H9 (cell line): ENCODE data around the gene TP53. TPM values are rescaled to one million over a fixed set of nuclear protein-coding genes. Genes with fewer than 3 reads are reported as not detected.

Experiments
- DNase-seq: peaks from one replicate; pipeline ENCODE4 v3.0.0-alpha.2; 2017
- H2AFZ ChIP-seq: one replicate; pipeline ENCODE4 v1.6.1; 2013; ENCODE audit warnings: mild to moderate bottlenecking, low read length, control low read depth, moderate library complexity
- H2AK5ac ChIP-seq: 2 replicates; pipeline ENCODE4 v1.6.1; 2013; ENCODE audit warnings: low read length, control low read depth, mixed read lengths; ENCODE audit not compliant: insufficient read length
- H2BK120ac ChIP-seq: one replicate; pipeline ENCODE4 v1.6.1; 2013; ENCODE audit warnings: low read depth, mild to moderate bottlenecking, low read length, control low read depth, inconsistent platforms; ENCODE audit not compliant: poor library complexity, severe bottlenecking
- H2BK12ac ChIP-seq: 2 replicates; pipeline ENCODE4 v1.6.1; 2013; ENCODE audit warnings: low read length, control low read depth, mixed read lengths, low read depth; ENCODE audit not compliant: insufficient read length
- H2BK15ac ChIP-seq: 2 replicates; pipeline ENCODE4 v1.6.1; 2013; ENCODE audit warnings: low read depth, low read length, control low read depth
- H2BK20ac ChIP-seq: one replicate; pipeline ENCODE4 v1.6.1; 2013; ENCODE audit warnings: low read depth, mild to moderate bottlenecking, low read length, control low read depth, inconsistent platforms; ENCODE audit not compliant: poor library complexity, severe bottlenecking
- H2BK5ac ChIP-seq: 2 replicates; pipeline ENCODE4 v1.6.1; 2013; ENCODE audit warnings: low read length, control low read depth, mixed read lengths; ENCODE audit not compliant: insufficient read length
- H3K14ac ChIP-seq: 2 replicates; pipeline ENCODE4 v1.6.1; 2013; ENCODE audit warnings: low read length, control low read depth; ENCODE audit not compliant: insufficient read depth
- H3K18ac ChIP-seq: 2 replicates; pipeline ENCODE4 v1.6.1; 2013; ENCODE audit warnings: low read depth, mild to moderate bottlenecking, mixed read lengths, low read length, control low read depth; ENCODE audit not compliant: insufficient read length
- H3K23ac ChIP-seq: 2 replicates; pipeline ENCODE4 v1.6.1; 2013; ENCODE audit warnings: low read length, control low read depth, mixed read lengths, low read depth; ENCODE audit not compliant: insufficient read length
- H3K23me2 ChIP-seq: 2 replicates; pipeline ENCODE4 v1.6.1; 2013; ENCODE audit warnings: low read depth, mild to moderate bottlenecking, mixed read lengths, low read length, control low read depth; ENCODE audit not compliant: insufficient read length, poor library complexity, severe bottlenecking
- H3K27ac ChIP-seq: 2 replicates; pipeline ENCODE4 v1.5.1; 2013; ENCODE audit warnings: low read length, control low read depth, mixed read lengths, low read depth; ENCODE audit not compliant: insufficient read length
- H3K27me3 ChIP-seq: 2 replicates; pipeline ENCODE4 v1.6.1; 2013; ENCODE audit warnings: low read length, control low read depth, inconsistent platforms; ENCODE audit not compliant: insufficient read depth
- H3K4ac ChIP-seq: 2 replicates; pipeline ENCODE4 v1.6.1; 2013; ENCODE audit warnings: low read depth, mild to moderate bottlenecking, control low read depth, inconsistent platforms, low read length, moderate library complexity
- H3K4me1 ChIP-seq: 2 replicates; pipeline ENCODE4 v1.6.1; 2013; ENCODE audit warnings: low read length, control low read depth, inconsistent platforms; ENCODE audit not compliant: insufficient read depth
- H3K4me2 ChIP-seq: 2 replicates; pipeline ENCODE4 v1.6.1; 2013; ENCODE audit warnings: low read length, control low read depth, mixed read lengths; ENCODE audit not compliant: insufficient read length, insufficient read depth
- H3K56ac ChIP-seq: 2 replicates; pipeline ENCODE4 v1.6.1; 2013; ENCODE audit warnings: low read depth, mild to moderate bottlenecking, mixed read lengths, low read length, control low read depth; ENCODE audit not compliant: insufficient read length
- H3K79me1 ChIP-seq: 2 replicates; pipeline ENCODE4 v1.6.1; 2013; ENCODE audit warnings: low read depth, mild to moderate bottlenecking, moderate library complexity, low read length, control low read depth, inconsistent platforms; ENCODE audit not compliant: insufficient read depth, poor library complexity, severe bottlenecking
- H3K79me2 ChIP-seq: 2 replicates; pipeline ENCODE4 v1.6.1; 2013; ENCODE audit warnings: low read length, control low read depth, inconsistent platforms; ENCODE audit not compliant: insufficient read depth
- H3K9ac ChIP-seq: 2 replicates; pipeline ENCODE4 v1.6.1; 2013; ENCODE audit warnings: low read length, control low read depth, mixed read lengths; ENCODE audit not compliant: insufficient read length; ENCODE audit errors: extremely low read depth
- H3K9me3 ChIP-seq: one replicate; pipeline ENCODE4 v1.6.1; 2013; ENCODE audit warnings: low read depth, low read length, inconsistent platforms; ENCODE audit not compliant: control insufficient read depth
- H3T11ph ChIP-seq: one replicate; pipeline ENCODE4 v1.6.1; 2013; ENCODE audit warnings: mild to moderate bottlenecking, low read length, control low read depth, inconsistent platforms
- H4K20me1 ChIP-seq: one replicate; pipeline ENCODE4 v1.6.1; 2013; ENCODE audit not compliant: control insufficient read depth, insufficient read length, insufficient read depth
- H4K5ac ChIP-seq: 2 replicates; pipeline ENCODE4 v1.6.1; 2013; ENCODE audit warnings: low read depth, mild to moderate bottlenecking, mixed read lengths, low read length, control low read depth; ENCODE audit not compliant: insufficient read length
- H4K8ac ChIP-seq: replicated peaks from 2 replicates; pipeline ENCODE4 v1.6.1; 2013; ENCODE audit warnings: low read length, control low read depth, mixed read lengths, low read depth; ENCODE audit not compliant: insufficient read length
- H4K91ac ChIP-seq: 2 replicates; pipeline ENCODE4 v1.6.1; 2013; ENCODE audit warnings: low read depth, mild to moderate bottlenecking, moderate library complexity, mixed read lengths, low read length, control low read depth; ENCODE audit not compliant: insufficient read length
- H3K27ac Mint-ChIP-seq, 3 experiments: 2 replicates in 2 of 3; 3 replicates in 1 of 3; pipeline ENCODE4 v1.8.0; 2020 to 2021; ENCODE audit warnings: mixed read lengths in 3 of 3, mild to moderate bottlenecking in 1 of 3, moderate library complexity in 1 of 3
- H3K27me3 Mint-ChIP-seq: 2 replicates; pipeline ENCODE4 v1.8.0; 2021; ENCODE audit warnings: low read depth, mild to moderate bottlenecking, moderate library complexity, mixed read lengths
- H3K36me3 Mint-ChIP-seq, 3 experiments: 2 replicates in 2 of 3; 3 replicates in 1 of 3; pipeline ENCODE4 v1.8.0; 2020 to 2021; ENCODE audit warnings: low read depth in 3 of 3, mixed read lengths in 3 of 3; ENCODE audit not compliant: insufficient read depth in 1 of 3
- H3K4me1 Mint-ChIP-seq, 2 experiments: 2 replicates each; pipeline ENCODE4 v1.8.0; 2020; ENCODE audit warnings: mixed read lengths in 2 of 2
- H3K4me3 Mint-ChIP-seq, 2 experiments: 2 replicates in 1 of 2; 3 replicates in 1 of 2; pipeline ENCODE4 v1.8.0; 2020 to 2021; ENCODE audit warnings: mild to moderate bottlenecking in 2 of 2, mixed read lengths in 2 of 2, moderate library complexity in 1 of 2
- H3K9me3 Mint-ChIP-seq, 2 experiments: 2 replicates in 1 of 2; 3 replicates in 1 of 2; pipeline ENCODE4 v1.8.0; 2020; ENCODE audit warnings: mild to moderate bottlenecking in 2 of 2, mixed read lengths in 2 of 2, moderate library complexity in 1 of 2
- WGBS: extraction: QIAGEN DNeasy Blood & Tissue Kit; methylation state at CpG from one replicate; pipeline ENCODE4 v1.1.7; 2013; ENCODE audit warnings: missing lambda C conversion rate, low lambda C conversion rate, mixed read lengths; ENCODE audit not compliant: insufficient read length; ENCODE audit errors: extremely low coverage; 5-methylcytosine and 5-hydroxymethylcytosine counted together
- total RNA-seq: library from RNA; stranded (reverse); gene quantifications from 2 replicates; pipeline ENCODE4 v1.2.1, GENCODE V29; 2021
- TF ChIP-seq, protein P1 (sequence below): fragments of 200-600 bp; sonication (generic); conservative IDR thresholded peaks from 3 replicates; pipeline ENCODE4 v1.8.0; 2021; ENCODE audit warnings: antibody characterized with exemption, mild to moderate bottlenecking

Gene TP53
- total RNA-seq, 1 experiment from 2014 or later: 163 TPM

DNA sequence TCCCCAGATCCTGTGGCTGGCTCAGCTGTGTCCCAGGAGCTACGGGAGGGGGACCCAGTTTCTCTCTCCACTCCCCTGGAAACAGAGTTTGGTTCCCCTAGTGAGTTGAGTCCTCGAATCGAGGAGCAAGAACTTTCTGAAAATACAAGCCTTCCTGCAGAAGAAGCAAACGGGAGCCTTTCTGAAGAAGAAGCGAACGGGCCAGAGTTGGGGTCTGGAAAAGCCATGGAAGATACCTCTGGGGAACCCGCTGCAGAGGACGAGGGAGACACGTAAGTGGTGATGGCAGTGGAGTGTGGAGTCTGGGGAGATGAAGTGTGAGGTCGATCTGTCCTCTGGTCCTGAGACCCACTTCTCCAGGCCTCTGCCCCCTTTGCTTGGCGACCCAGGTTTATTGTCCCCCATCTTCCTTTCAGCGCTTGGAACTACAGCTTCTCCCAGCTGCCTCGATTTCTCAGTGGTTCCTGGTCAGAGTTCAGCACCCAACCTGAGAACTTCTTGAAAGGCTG lies 1.6 kb upstream of the TP53 start:
- H3K4me3 Mint-ChIP-seq: peak overlapping the region; percentile 94 to 97
- TF ChIP-seq, protein P1, sequence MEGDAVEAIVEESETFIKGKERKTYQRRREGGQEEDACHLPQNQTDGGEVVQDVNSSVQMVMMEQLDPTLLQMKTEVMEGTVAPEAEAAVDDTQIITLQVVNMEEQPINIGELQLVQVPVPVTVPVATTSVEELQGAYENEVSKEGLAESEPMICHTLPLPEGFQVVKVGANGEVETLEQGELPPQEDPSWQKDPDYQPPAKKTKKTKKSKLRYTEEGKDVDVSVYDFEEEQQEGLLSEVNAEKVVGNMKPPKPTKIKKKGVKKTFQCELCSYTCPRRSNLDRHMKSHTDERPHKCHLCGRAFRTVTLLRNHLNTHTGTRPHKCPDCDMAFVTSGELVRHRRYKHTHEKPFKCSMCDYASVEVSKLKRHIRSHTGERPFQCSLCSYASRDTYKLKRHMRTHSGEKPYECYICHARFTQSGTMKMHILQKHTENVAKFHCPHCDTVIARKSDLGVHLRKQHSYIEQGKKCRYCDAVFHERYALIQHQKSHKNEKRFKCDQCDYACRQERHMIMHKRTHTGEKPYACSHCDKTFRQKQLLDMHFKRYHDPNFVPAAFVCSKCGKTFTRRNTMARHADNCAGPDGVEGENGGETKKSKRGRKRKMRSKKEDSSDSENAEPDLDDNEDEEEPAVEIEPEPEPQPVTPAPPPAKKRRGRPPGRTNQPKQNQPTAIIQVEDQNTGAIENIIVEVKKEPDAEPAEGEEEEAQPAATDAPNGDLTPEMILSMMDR: no peak
- H3K9me3 Mint-ChIP-seq: no peaks in the 10 kb centered on the region; a peak in 1 of 5 replicates
- H3K23me2 ChIP-seq: peaks cover 18% of the 10 kb centered on the region
- H3K27me3 ChIP-seq: no peaks in the 10 kb centered on the region
- no peak overlapping the region for H2AFZ ChIP-seq
- peak overlapping the region; percentile 92 to 97 (median 94); a peak in 6 of 7 replicates for H3K27ac Mint-ChIP-seq
- no peak overlapping the region for H2BK120ac ChIP-seq
- H2AK5ac ChIP-seq: no peak overlapping the region
- no peaks in the 10 kb centered on the region for H4K20me1 ChIP-seq
- peaks cover 18 to 41% (median 35%) of the 10 kb centered on the region in 3 experiments for H3K36me3 Mint-ChIP-seq
- H2BK20ac ChIP-seq: no peak overlapping the region
- H3K27ac ChIP-seq: no peak overlapping the region
- H3K27me3 Mint-ChIP-seq: no peaks in the 10 kb centered on the region
- peak overlapping the region; percentile 80 for H3K9ac ChIP-seq
- H3K9me3 ChIP-seq: no peaks in the 10 kb centered on the region
- no peaks in the 10 kb centered on the region; the same call in 1 of the 2 replicates for H3K4me1 ChIP-seq
- WGBS: no CpG with 5 or more reads among the region's 13 CpGs
- no peak overlapping the region; the same call in 1 of the 2 replicates for H3K14ac ChIP-seq
- no peak overlapping the region for H2BK15ac ChIP-seq
- no peak overlapping the region for H2BK12ac ChIP-seq
- DNase-seq: no peak
- peaks cover 25 to 26% of the 10 kb centered on the region in 2 experiments for H3K4me1 Mint-ChIP-seq
- no peak overlapping the region for H3K18ac ChIP-seq
- H4K8ac ChIP-seq: no peak overlapping the region
- no peak overlapping the region for H2BK5ac ChIP-seq
- no peak overlapping the region for H4K91ac ChIP-seq
- H3K23ac ChIP-seq: no peak overlapping the region
- H3K4me2 ChIP-seq: peak overlapping the region; percentile 84
- H4K5ac ChIP-seq: no peak overlapping the region
- no peaks in the 10 kb centered on the region for H3K79me1 ChIP-seq
- H3K56ac ChIP-seq: no peak overlapping the region
- H3K79me2 ChIP-seq: peaks cover 19% of the 10 kb centered on the region
- H3T11ph ChIP-seq: no peak overlapping the region
- H3K4ac ChIP-seq: no peak overlapping the region
